Upper lobe of right lung (tissue), 1 donor: ENCODE data around the gene HNRNPR. TPM values are rescaled to one million over a fixed set of nuclear protein-coding genes. Genes with fewer than 3 reads are reported as not detected.

ENCODE experiments used
- ATAC-seq: fragments of 200-7000 bp; cut with Tn5 transposase; one replicate; pipeline ENCODE4 v1.9.1; 2020; ENCODE audit warnings: mild to moderate bottlenecking, moderate library complexity
- DNase-seq: peaks from one replicate; pipeline ENCODE4 v3.0.0-alpha.2; 2020
- H3K27ac ChIP-seq: fragments of 200-600 bp; one replicate; pipeline ENCODE4 v1.8.0; 2022
- H3K27me3 ChIP-seq: fragments of 200-600 bp; one replicate; pipeline ENCODE4 v1.8.0; 2022; ENCODE audit warnings: mild to moderate bottlenecking
- H3K36me3 ChIP-seq: fragments of 200-600 bp; one replicate; pipeline ENCODE4 v1.8.0; 2022
- H3K4me1 ChIP-seq: fragments of 200-600 bp; one replicate; pipeline ENCODE4 v1.8.0; 2022
- H3K4me3 ChIP-seq: fragments of 200-600 bp; one replicate; pipeline ENCODE4 v1.8.0; 2022; ENCODE audit warnings: mild to moderate bottlenecking
- H3K9me3 ChIP-seq: fragments of 200-600 bp; one replicate; pipeline ENCODE4 v1.8.0; 2022
- intact Hi-C: fragments of 100-400 bp; cut with DNase I; formaldehyde crosslinking; loops from one replicate; pipeline ENCODE4 v1.11.0; 2022
- total RNA-seq: library from RNA; stranded (reverse); fragmentation: NEBNext Ultra II Directional; extraction: Animal tissue kit (Norgen Biotek cat#: 25700); gene quantifications from one replicate; pipeline ENCODE4 v1.2.1, GENCODE V29; 2021
- TF ChIP-seq, protein P1 (sequence below): fragments of 200-600 bp; IDR thresholded peaks from one replicate; pipeline ENCODE4 v1.8.0; 2022; ENCODE audit warnings: antibody characterized with exemption
- donor health status: DM: no; HTN: yes; CAD: no; lungs with severe emphysema.

Gene HNRNPR
- total RNA-seq, 1 donor from 2014 or later: 85.2 TPM

DNA sequence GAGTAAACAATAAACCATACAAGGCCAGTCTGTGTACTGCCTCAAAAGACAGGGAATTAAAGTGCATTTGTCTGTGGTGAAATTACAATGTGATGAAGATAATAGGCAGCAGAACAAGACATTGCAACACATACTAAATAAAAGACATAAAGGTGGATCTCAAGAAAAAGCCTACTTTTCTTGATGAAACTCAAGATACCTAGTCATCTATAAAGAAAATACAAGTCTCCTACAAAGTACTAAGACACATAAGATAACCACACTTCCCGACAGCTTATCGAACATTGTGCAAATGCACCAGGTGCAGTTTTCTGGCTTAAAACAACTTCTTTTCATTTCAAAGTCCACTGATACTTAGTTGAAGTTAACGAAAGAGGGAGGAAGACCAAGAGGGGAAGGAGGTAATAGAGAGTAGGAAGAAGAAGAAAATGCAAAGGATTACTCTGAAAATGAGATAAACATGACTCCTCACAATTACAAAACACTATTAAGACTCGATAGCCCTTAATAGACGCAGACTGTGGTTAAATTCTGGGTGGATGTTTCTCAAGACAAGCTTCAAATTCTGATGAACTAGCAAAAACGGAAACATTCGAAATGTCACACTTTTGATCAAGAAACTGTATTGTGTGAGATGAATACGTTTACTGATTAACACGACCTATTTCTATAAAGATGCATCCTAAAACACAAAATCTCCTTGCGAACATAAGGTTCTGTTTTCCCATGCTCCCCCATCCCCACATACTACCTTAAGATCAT, 2.0 kb downstream of the HNRNPR start:
- TF ChIP-seq, protein P1, sequence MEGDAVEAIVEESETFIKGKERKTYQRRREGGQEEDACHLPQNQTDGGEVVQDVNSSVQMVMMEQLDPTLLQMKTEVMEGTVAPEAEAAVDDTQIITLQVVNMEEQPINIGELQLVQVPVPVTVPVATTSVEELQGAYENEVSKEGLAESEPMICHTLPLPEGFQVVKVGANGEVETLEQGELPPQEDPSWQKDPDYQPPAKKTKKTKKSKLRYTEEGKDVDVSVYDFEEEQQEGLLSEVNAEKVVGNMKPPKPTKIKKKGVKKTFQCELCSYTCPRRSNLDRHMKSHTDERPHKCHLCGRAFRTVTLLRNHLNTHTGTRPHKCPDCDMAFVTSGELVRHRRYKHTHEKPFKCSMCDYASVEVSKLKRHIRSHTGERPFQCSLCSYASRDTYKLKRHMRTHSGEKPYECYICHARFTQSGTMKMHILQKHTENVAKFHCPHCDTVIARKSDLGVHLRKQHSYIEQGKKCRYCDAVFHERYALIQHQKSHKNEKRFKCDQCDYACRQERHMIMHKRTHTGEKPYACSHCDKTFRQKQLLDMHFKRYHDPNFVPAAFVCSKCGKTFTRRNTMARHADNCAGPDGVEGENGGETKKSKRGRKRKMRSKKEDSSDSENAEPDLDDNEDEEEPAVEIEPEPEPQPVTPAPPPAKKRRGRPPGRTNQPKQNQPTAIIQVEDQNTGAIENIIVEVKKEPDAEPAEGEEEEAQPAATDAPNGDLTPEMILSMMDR: no peak
- no peaks in the 10 kb centered on the region for H3K9me3 ChIP-seq
- H3K36me3 ChIP-seq: peaks cover 9% of the 10 kb centered on the region
- peaks cover 46% of the 10 kb centered on the region for H3K4me1 ChIP-seq
- no peaks in the 10 kb centered on the region for H3K27me3 ChIP-seq
- ATAC-seq (no peak), DNase-seq (no peak)
- no peak overlapping the region for H3K27ac ChIP-seq
- intact Hi-C loops: no loop called here
- peak overlapping the region; percentile 83 for H3K4me3 ChIP-seq

- ATAC-seq (no peak), DNase-seq (no peak)
- Histone ChIP-seq H3K9me3 (no peaks in the 10 kb centered on the region), H3K27ac (no peak overlapping the region), H3K4me1 (peaks cover 46% of the 10 kb centered on the region), H3K36me3 (peaks cover 31% of the 10 kb centered on the region), H3K27me3 (no peaks in the 10 kb centered on the region), H3K4me3 (no peak overlapping the region)
- intact Hi-C loops: no loop called here
- TF ChIP-seq, protein P1: no peak
Measured at GRCh38 chr1:23339632-23340031, 4.5 kb downstream of the HNRNPR start.

- H3K27me3 ChIP-seq: no peaks in the 10 kb centered on the region
- intact Hi-C loops: no loop called here
- no peak overlapping the region for H3K27ac ChIP-seq
- TF ChIP-seq, protein P1: no peak
- H3K9me3 ChIP-seq: no peaks in the 10 kb centered on the region
- peaks cover 44% of the 10 kb centered on the region for H3K4me1 ChIP-seq
- peaks cover 49% of the 10 kb centered on the region for H3K36me3 ChIP-seq
- H3K4me3 ChIP-seq: no peak overlapping the region
- ATAC-seq (no peak), DNase-seq (no peak)
Measured at GRCh38 chr1:23337869-23338268, 6.2 kb downstream of the HNRNPR start.

GRCh38 chr1:23331713-23332112, 12.4 kb downstream of the HNRNPR start:
- ATAC-seq (no peak), DNase-seq (no peak)
- Histone ChIP-seq H3K9me3 (no peaks in the 10 kb centered on the region), H3K4me3 (no peak overlapping the region), H3K36me3 (peaks cover 90% of the 10 kb centered on the region), H3K27ac (no peak overlapping the region), H3K27me3 (no peaks in the 10 kb centered on the region), H3K4me1 (no peaks in the 10 kb centered on the region)
- TF ChIP-seq, protein P1: no peak
- intact Hi-C loops: no loop called here

GRCh38 chr1:23330846-23331245, 13.2 kb downstream of the HNRNPR start:
- ATAC-seq: no peak
- DNase-seq: no peak
- intact Hi-C loops: no loop called here
- H3K4me1 ChIP-seq: no peaks in the 10 kb centered on the region
- no peak overlapping the region for H3K4me3 ChIP-seq
- H3K27ac ChIP-seq: no peak overlapping the region
- H3K36me3 ChIP-seq: peaks cover 92% of the 10 kb centered on the region
- no peaks in the 10 kb centered on the region for H3K9me3 ChIP-seq
- no peaks in the 10 kb centered on the region for H3K27me3 ChIP-seq
- TF ChIP-seq, protein P1: no peak
